Mucosa of descending colon (tissue), 3 donors: ENCODE measurements around the gene ERBB2. TPM values are rescaled to one million over a fixed set of nuclear protein-coding genes. Genes with fewer than 3 reads are reported as not detected.

Experiments used
- ATAC-seq: fragments of 200-7000 bp; cut with Tn5 transposase; one replicate; pipeline ENCODE4 v1.9.1; 2020; ENCODE audit warnings: mild to moderate bottlenecking, moderate library complexity
- DNase-seq, 3 donors: peaks; one replicate each; pipeline ENCODE4 v3.0.0-alpha.2; 2020
- H3K36me3 ChIP-seq: fragments of 200-600 bp; one replicate; pipeline ENCODE4 v1.8.0; 2021; ENCODE audit warnings: low read depth, mild to moderate bottlenecking
- H3K4me1 ChIP-seq: fragments of 200-600 bp; one replicate; pipeline ENCODE4 v1.8.0; 2021; ENCODE audit warnings: low read depth, mild to moderate bottlenecking
- H3K4me3 ChIP-seq: fragments of 200-600 bp; one replicate; pipeline ENCODE4 v1.8.0; 2021; ENCODE audit warnings: mild to moderate bottlenecking
- H3K9me3 ChIP-seq: fragments of 200-600 bp; one replicate; pipeline ENCODE4 v1.8.0; 2021; ENCODE audit warnings: mild to moderate bottlenecking
- CTCF ChIP-seq: fragments of 200-600 bp; IDR thresholded peaks from one replicate; pipeline ENCODE4 v1.8.0; 2022; ENCODE audit warnings: antibody characterized with exemption, mild to moderate bottlenecking
- intact Hi-C, 2 donors: fragments of 100-400 bp; cut with DNase I in 1 of 2; cut with micrococcal nuclease in 1 of 2; formaldehyde crosslinking; loops; one replicate each; pipeline versions ENCODE4 v1.11.0 to v1.11.1; 2022; cut with DNase I, micrococcal nuclease
- total RNA-seq, 3 donors: library from RNA; stranded (reverse); fragmentation: NEBNext Ultra II Directional in 2 of 3; extraction: Animal tissue kit (Norgen Biotek cat#: 25700) in 2 of 3; gene quantifications; one replicate each; pipeline versions ENCODE4 v1.2.1 to v1.2.4, GENCODE V29; 2021 to 2023
- donor health status: DM: no; HTN: no; CAD: no; lungs with moderate emphysema.
- donor health status: DM: no; HTN: no; CAD: no.
- donor health status: DM: no; HTN: yes; CAD: no.

Gene ERBB2
- total RNA-seq, 3 donors from 2014 or later = 104 to 284 (median 161) TPM

DNA sequence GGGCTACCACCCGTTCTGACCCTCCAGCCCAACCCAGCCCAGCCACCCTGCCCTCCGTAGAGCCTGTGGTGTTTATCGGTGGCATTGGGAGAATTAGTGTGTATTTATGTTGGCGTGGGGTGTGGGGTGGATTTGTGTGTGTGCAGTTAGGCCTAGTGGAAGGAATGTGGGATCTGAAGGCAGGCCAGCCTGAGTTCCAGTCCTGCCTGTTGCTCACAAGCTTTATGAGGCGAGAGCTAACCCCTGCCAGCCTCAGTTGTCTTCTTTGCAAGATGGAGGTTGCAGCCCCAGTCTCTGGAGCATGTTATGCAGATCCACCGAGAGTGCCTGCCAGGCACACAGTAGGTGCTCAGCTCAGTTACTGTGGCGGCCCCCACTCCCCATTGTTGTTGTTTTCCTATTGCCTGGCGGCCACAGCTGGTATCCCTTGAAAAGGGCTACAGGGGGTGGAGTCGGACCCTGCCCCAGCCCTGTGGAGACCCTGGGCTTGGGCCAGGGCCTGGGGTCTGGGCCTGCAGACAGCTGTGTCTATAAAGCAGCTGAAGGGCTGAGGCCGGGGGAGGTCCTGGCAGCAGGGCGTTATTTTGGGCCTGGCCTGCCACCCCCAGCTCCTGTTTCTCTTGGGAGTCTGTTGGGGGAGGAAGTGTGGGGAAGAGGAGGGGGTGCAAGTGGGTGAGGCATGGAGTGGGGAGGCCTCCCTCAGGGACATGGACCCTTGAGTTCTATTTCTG is 5.1 kb downstream of the ERBB2 start:
- DNase-seq = peak in 1 of 3 donors; percentile 50
- intact Hi-C loops = no loop called here
- no peaks in the 10 kb centered on the region for H3K9me3 ChIP-seq
- ATAC-seq = no peak
- no peak overlapping the region for H3K4me3 ChIP-seq
- H3K36me3 ChIP-seq = no peaks in the 10 kb centered on the region
- peaks cover 60% of the 10 kb centered on the region for H3K4me1 ChIP-seq
- TF ChIP-seq CTCF = no peak

GRCh38 chr17:39705786-39706348 is 6.0 kb downstream of the ERBB2 start:
- DNase-seq (peak; percentile 78 to 83 (median 79)), ATAC-seq (peak; percentile 71)
- no peak for TF ChIP-seq CTCF
- Histone ChIP-seq H3K4me3 (no peak overlapping the region), H3K4me1 (peaks cover 60% of the 10 kb centered on the region), H3K36me3 (no peaks in the 10 kb centered on the region), H3K9me3 (no peaks in the 10 kb centered on the region)
- intact Hi-C loops = no loop called here

DNA sequence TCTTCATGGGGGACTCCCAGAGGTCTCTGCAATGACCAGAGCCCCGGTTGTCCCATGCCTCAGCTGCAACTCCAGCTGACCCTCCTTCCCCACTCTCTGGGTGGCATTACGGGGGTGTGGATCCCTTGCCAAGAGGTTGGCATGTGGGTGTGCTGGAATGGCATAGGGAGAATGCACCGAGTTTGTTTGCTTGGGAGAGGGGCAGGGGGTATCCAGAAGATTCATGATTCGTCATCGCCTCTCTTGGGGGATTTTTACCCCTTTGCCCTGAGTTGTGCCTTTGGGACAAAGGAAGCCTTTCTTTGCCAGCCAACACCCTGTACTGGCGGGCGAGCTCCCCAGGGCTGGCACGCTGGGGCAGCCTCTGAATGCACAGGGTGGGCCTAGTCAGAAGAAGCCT is 6.5 kb downstream of the ERBB2 start:
- DNase-seq = no peak
- Histone ChIP-seq H3K4me3 (no peak overlapping the region), H3K9me3 (no peaks in the 10 kb centered on the region), H3K4me1 (peaks cover 60% of the 10 kb centered on the region), H3K36me3 (no peaks in the 10 kb centered on the region)
- no peak for TF ChIP-seq CTCF
- ATAC-seq = peak; percentile 6
- intact Hi-C loops = no loop called here

GRCh38 chr17:39706921-39707337 is 7.1 kb downstream of the ERBB2 start:
- H3K4me3 ChIP-seq = no peak overlapping the region
- peak; percentile 70 to 84 (median 84) for DNase-seq

DNA sequence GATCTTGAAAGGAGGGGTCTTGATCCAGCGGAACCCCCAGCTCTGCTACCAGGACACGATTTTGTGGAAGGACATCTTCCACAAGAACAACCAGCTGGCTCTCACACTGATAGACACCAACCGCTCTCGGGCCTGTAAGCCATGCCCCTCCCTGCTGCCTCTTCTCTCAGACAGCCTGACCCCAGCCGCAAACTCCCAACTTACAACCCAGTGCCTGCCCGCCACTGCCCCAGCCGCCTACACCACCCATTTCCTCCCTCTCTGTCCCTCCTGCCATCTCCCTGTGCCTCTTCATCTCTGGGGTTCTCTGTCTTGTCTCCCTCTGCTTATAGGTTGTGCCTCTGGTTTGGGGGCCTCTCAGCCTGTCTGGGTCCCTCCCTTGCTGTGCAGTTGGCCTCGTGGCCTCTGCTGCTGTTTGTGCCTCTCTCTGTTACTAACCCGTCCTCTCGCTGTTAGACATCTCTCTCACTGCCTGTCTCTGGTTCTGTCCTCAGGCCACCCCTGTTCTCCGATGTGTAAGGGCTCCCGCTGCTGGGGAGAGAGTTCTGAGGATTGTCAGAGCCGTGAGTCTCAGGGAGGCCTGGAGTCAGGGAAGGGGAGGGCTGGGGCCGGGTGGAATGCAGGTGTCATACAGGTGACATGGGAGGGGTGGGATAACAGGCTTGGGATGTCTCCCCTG is 9.6 kb downstream of the ERBB2 start:
- H3K4me1 ChIP-seq = peaks cover 33% of the 10 kb centered on the region
- TF ChIP-seq CTCF = no peak
- intact Hi-C loops = no loop called here
- no peaks in the 10 kb centered on the region for H3K9me3 ChIP-seq
- no peak for DNase-seq
- peaks cover 4% of the 10 kb centered on the region for H3K36me3 ChIP-seq
- no peak overlapping the region for H3K4me3 ChIP-seq
- ATAC-seq = no peak

More at GRCh38 chr17:39706921-39707337, 7.1 kb downstream of the ERBB2 start:
- no peak for TF ChIP-seq CTCF
- intact Hi-C loops = no loop called here
- no peaks in the 10 kb centered on the region for H3K9me3 ChIP-seq
- ATAC-seq = peak; percentile 78
- H3K36me3 ChIP-seq = peaks cover 1% of the 10 kb centered on the region
- H3K4me1 ChIP-seq = peaks cover 56% of the 10 kb centered on the region
